ENCODE data around the gene GABBR1.

Gene GABBR1

DNA sequence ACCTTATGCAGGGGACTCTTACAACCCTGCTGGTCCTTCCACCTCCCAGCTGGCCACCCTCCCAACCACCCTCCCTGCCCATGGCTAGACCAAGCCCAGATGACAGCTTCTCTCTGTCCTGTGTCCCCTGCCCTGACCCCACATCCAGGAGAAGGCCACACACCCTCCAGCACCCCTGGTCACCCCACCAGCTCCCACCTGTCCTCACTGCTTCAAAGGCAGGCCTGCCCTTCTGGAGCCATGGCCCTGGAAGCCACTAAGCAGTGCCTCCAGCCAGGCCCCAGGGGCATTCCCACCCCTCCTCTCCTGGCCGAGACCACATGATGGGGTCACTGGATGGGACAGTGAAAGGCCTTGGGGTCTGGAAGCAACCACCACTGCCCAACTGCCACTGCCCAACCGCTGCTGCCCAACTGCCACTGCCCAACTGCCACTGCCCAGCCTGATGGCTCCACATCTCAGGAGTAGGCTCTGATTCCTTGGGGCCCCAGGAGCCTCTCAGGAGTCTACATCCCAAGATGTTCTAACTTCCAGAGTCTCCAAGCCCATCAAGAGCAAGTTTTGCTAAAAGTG lies 103.9 kb downstream of the GABBR1 start:
- no peak for DNase-seq (ENCODE audit: low read depth in 1 of 2, low spot score in 1 of 2)

DNA sequence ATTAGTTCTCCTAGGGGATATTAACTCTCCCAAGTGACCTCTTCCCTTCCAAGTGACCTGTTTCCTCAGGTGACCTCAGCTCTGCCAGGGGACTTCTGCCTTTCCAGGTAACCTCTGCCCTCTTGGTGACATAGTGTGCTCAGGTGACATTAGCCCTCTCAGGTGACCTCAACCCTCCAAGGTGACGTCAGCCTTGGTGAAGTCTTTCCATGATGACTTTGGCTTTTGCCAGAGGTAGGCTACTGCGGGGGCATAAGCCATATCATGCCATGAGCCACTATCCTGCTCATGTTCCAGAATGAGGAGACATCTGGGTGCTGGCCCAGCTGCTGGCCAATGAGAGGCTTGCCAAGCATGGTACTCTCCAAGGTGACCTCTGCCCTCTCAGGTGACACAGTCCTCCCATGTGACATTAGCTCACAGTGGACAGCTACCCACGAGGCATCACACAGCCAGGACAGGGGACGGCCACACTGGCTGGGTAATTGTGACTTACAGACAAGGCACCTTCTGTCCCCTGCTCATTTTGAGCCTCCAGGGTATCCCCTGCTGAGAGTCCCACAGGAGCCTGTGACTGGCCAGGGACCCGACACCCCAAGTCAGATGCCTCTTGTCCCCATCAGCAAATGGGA lies 104.6 kb downstream of the GABBR1 start:
- DNase-seq (ENCODE audit: low read depth in 1 of 2, low spot score in 1 of 2), result no peak

DNA sequence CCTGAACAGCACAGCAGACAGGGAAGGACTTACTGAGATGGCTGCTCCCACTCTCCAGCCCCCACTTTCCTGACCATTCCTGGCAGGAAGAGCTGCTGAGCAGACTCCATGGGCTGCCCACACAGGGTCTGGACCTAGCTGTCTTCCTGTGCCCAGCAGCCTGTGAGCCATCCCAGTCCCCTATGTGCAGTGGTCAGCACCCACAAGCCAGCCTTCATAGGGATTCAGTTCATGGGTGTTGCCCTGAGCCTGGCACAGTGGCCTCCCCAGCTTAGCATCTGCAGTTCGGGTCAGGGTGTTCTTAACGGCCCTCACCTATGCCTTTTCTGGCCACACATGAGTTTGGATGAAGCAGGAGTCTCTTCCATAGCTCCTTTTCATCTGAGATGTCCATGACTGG lies 105.4 kb downstream of the GABBR1 start:
- no peak for DNase-seq (ENCODE audit: low read depth in 1 of 2, low spot score in 1 of 2)

DNA sequence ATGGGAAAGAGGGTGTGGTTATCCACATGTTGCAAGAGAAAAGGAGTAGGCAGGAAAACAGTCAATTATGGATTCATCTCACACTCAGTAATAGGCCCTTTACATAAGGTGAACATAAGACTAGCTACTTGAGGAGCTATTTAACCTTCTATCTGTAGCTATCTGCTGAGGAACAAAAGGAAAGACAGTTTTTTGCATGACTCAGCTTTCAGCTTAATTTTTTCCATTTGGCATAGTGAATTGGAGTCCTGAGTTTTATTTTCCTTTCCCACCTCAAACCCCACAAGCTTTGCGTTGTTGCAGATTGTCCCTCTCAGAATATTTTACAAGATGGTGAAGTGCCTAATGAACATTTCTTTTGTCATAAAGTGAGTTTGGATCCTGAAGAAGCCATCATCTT lies 105.9 kb downstream of the GABBR1 start:
- no peak for DNase-seq (ENCODE audit: low read depth in 1 of 2, low spot score in 1 of 2)

DNA sequence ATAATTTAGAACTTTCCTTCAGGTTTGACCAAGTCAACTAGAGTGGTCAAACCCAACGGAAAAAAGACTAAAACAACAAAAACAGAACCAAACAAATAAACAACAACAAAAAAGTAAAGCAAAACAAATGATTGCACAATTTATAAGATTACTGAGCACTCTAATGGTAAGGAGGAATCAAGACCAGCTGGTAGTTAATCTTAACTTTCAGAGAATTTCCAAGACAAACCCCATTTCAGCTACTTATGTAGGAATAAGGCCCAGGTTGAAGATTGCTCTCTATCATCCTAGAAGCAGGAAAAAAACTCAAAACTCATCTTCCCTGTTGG lies 107.7 kb downstream of the GABBR1 start:
- no peak for DNase-seq (ENCODE audit: low read depth in 1 of 2, low spot score in 1 of 2)

DNA sequence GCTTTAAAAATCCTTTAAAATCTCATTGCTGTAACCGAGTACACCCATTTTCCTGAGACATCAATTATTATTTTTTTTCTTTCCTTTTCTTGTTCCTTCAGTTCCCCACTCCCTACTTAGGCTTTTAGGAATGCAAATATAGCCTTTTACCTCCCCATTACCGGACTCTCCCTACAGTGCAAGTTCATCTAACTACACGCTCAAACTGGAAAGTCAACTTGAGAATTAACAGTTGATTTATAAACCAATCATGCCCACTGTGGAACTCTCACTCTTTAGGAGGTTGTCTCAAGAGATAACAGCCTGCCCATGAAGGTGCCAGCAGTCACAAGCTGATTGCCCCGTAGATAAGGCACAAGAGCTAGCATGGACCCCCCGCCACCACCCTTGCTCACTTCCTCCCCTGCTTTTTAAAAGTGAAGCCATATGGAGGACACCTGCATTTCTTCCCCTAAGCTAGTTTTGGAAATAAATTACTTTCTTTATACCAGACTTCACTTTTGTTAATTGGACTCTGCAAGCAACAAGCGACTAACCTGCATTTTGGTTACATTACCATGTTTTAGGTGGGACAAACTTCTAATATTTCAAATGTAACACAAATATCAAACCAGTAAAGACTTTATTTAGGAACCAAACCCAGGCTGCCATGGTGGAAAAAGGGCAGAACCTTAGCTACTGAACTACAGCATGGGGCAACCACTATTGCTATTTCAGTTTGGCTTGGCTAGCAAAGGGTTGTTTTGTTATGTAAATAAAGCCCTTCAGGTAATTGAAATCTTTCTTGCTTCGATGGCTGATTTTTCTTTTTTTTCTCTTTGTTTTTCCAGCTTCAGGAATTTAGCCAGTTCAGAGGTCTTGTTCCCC lies 108.3 kb downstream of the GABBR1 start:
- no peak for DNase-seq (ENCODE audit: low read depth in 1 of 2, low spot score in 1 of 2)

DNA sequence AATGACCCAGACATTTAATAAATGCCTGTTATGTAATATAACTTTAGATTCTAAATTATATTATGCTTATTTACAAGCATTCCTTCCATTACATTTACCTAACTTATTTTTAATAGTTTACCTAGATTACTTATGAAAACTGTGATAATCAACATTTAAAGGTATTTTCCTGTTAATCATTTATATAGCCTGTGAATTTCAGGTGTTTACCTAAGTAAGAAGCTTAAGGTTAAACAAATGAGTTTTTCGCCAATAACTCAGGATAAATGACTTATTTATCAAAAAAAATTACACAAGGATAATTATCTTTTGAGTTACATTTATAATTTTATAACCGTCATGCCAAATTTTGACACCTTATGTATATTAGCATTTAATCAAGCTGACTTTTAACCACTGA lies 108.9 kb downstream of the GABBR1 start:
- DNase-seq (ENCODE audit: low read depth in 1 of 2, low spot score in 1 of 2), result no peak

DNA sequence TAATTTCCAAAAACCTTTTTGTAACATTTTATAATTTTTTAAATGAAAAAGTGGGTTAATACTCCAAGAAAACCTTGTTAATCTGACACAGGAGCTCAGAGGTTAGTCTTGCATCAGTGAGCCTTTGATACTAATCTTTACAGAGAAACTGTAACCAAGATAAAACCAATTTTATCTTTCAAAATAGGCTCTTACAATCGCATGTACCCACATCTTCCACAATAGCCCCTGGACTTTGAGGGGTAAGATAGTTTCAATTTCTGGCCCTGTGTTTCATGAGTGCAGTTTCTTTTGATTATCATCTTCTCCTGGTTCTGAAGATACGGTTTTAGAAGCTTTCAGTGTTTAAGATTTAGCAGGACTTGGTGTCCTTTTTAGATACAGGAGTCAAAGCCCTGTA lies 110.8 kb downstream of the GABBR1 start:
- no peak for DNase-seq (ENCODE audit: low read depth in 1 of 2, low spot score in 1 of 2)

DNA sequence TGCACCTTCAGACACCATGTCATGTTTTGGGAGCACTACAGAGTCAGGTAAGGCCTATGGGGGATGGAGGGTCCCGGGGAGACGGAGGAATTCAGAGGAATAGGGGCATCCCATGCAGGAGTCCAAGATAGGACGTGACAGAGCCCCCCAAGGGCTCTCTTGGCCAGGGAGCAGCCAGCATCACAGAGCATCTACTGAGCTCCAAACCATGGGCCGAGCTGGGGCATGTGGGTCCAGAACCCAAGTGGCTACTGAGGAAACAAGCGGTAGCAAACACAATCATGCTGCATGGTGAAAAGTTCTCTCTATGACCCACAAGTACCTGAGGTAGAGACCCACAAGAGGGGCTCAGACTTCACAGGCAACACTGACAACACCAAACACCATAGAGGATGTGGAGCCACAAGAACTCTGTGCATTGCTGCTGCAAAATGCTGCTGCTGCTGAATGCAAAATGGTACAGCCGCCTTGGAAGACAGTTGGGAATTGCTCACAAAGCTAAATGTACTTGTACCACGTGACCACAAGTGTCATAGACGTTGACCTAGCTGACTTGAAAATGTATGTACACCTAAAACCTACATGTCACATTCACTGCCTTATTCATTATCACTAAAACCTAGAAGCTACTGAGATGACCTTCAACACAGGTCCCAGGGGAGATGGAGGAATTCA lies 111.8 kb downstream of the GABBR1 start:
- no peak for DNase-seq (ENCODE audit: low read depth in 1 of 2, low spot score in 1 of 2)

DNA sequence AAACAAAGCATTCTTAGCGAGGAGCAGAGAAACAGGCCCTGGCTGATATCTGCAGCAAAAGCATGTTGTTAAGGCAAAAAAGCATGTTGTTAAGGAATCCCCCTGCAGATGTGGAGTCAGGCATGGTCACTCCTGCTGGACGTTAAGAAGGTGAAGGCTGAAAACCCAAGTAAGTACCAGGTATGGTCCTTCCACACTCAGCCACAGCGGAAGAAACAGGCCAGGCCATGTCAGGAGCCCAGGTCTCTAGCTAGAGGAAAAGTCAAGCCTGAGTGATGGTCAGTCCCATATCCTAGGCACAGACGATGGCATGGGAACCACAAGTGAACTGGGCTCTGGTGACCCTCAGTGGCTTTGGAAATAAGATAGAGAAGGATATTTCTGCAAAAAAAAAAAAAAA lies 112.8 kb downstream of the GABBR1 start:
- DNase-seq (ENCODE audit: low read depth in 1 of 2, low spot score in 1 of 2), result no peak

DNA sequence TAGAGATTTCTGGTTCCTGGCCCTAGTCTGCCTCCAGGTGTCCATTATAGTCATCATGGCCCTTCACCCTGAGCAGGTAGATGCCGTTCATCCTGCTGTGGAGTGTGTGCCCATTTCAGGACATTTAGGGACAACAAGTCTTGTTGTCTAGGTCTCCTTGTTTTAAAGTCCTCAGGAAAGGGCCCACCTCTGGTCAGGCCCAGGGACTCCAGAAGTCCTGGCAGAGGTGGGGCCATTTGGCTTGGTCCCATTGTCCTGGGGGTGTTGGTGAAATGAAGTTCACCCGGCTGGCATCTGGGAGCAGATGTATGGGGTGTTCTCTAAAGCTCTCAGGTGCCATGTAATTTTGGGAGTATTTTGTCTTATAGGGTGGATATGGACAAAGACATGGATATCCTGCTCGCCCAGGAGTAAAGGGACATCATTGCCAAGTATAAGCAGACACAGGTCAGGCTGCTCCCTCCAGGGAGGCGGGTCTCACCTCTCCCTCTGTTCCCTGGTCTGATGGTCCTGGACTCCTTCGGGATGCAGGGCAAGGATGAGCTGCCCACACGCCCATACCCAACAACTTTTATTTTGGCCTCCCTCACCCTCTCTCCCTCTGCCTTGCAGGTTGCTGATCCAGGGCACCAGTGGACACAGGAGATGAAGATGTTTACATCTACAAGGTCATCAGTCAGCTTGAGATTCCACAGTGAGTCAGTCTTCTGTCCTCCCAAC lies 113.5 kb downstream of the GABBR1 start:
- DNase-seq (ENCODE audit: low read depth in 1 of 2, low spot score in 1 of 2), result no peak

DNA sequence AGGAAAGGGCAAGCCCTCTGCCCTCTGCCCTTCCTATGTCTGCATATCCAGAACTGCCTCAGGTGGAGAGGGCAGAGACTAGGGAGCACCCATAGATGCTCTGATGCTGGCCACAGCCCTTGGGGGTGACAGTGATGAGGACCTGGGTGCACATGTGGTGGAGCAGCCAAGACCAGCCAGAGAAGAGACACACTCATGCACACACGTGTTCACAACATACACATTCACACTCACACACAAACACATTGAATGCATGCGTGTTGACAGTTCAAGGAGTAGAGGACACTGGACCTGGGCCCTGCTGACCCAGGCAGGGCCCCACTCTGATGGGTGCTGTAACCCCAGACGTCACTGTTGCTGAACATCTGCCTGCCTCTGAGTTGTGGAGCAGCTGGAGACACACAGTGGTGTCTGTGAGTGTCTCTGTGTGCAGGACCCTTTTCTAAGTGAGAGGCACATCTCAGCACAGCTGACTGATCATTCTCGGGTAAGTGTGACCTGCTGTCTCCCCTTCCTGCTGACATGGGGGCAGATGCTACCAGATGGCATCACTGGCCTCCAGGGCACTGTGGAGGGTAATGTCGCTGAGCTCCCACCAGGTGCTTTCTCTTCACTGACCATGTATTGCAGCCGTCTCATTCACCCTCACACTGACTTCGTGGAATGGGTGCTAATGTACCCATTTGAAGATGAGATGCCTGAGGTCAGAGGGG lies 115.1 kb downstream of the GABBR1 start:
- DNase-seq (ENCODE audit: low read depth in 1 of 2, low spot score in 1 of 2), result no peak

DNA sequence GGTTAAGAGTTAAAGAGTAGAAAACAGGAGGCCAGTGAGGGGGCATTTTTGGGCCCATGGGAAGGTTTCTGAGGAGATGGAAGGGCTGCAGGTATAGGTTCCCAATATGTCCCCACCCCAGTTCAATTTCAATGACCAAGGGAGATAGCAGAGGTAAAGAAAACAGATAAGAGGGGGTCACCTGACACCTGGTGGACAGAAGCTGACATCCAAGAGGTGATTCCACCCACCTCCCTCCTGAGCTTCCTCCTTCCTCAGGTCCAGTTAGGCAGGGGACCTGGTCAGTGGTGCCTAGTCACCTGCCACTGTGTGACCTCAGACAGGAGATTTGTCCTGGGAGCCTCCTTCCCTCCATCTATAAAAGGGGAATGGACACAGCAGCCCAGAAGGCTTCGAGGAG lies 115.7 kb downstream of the GABBR1 start:
- no peak for DNase-seq (ENCODE audit: low read depth in 1 of 2, low spot score in 1 of 2)

DNA sequence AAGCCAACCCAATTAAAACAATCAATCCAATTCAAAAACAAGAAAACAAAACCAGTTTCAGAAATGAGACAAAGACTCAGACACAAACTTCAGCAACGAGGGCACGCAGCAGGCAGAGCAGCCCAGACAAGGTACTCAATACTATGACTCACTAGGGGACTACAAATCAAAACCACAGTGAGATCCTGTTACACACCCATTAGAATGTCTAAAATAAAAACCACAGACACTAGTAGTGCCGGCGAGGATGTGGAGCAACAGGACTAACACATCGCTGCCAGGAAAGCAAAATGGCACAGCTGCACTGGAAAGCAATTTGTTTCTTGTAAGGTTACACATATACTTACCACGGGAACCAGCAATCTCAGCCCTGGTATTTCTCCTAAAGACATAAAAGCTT lies 116.9 kb downstream of the GABBR1 start:
- DNase-seq (ENCODE audit: low read depth in 1 of 2, low spot score in 1 of 2), result peak in 1 of 2 donors; percentile 11

DNA sequence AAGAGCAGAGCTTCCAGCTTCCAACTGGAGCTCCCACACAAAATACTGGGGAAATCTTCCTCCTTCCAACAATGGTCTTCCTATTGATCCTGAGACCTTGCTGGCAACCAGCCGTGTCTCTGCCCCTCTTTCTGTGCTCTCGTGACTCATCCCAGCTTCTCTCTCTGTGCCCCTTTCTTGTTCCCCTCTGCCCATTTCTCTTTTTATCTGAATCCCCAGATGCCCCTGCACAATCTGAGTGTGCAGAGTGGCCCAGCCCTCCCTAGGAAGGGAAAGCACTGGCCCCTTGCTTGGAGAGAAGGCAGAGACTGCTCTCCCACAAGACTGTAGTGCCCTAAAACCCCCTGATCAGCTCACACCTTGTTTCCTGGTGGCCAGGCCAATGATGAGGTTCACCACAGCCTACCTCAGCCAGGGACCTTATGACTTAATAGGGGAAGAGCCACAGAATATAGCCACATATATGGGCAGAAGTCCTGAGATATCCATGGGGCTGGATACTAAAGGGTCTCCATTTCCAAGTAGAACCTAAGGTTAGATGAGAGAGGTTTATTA lies 122.2 kb downstream of the GABBR1 start:
- DNase-seq (ENCODE audit: low read depth in 1 of 2, low spot score in 1 of 2), result no peak

DNA sequence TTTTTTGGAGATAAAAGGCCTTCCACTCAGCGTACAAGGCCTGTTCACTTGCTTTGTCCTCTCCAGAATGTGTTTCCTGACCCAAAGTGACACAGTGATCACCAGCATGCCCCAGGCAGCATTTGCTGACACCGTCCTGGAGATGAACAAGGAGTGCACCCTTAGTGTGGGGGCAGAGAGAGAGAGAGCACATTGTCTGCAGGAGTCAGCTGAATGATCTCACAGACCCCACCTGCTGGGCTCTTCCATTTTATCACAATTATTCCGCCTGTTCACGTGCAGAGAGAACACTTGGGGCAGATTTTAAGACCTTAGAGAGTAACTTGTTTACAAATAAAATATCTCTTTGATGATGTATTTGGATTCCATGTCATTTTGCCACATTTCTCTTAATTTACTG lies 122.8 kb downstream of the GABBR1 start:
- no peak for DNase-seq (ENCODE audit: low read depth in 1 of 2, low spot score in 1 of 2)

Data from activated CD4-positive, alpha-beta T cell treated with anti-CD3 and anti-CD28 coated beads, Interleukin-2, amount 50 U/mL, for 24 hours (primary cell).